ENCODE data around the gene P2RX1.
A peak's percentile ranks its signal among the peaks of the same experiment; 100 is the strongest.

P2RX1 gene

GRCh38 chr17:3959921-3960601 lies 43.8 kb upstream of the P2RX1 start:
- Histone ChIP-seq H3K4me1 (ENCODE audit: control insufficient read depth in 1 of 2, insufficient read depth in 2 of 2, low read length in 2 of 2) (peaks cover 37 to 66% of the 10 kb centered on the region in 2 donors), H3K27ac (ENCODE audit: low read depth, low read length) (peak overlapping the region; percentile 54), H3K27me3 (ENCODE audit: control insufficient read depth in 1 of 2, insufficient read depth in 2 of 2, low read length in 2 of 2) (peaks cover 0 to 5% of the 10 kb centered on the region in 2 donors), H3K9ac (ENCODE audit: low read depth in 1 of 2, low read length in 2 of 2) (peak overlapping the region in 1 of 2 donors; percentile 49), H3K9me3 (ENCODE audit: control insufficient read depth in 1 of 2, low read length in 2 of 2) (no peaks in the 10 kb centered on the region), H3K36me3 (ENCODE audit: control insufficient read depth in 1 of 2, insufficient read depth in 2 of 2, low read length in 2 of 2) (peaks cover 0 to 7% of the 10 kb centered on the region in 2 donors), H3K4me3 (ENCODE audit: low read depth in 1 of 2, low read length in 2 of 2) (peak overlapping the region in 1 of 2 donors; percentile 39)

GRCh38 chr17:3959295-3959899 lies 43.1 kb upstream of the P2RX1 start:
- Histone ChIP-seq H3K9ac (ENCODE audit: low read depth in 1 of 2, low read length in 2 of 2) (peak overlapping the region in 1 of 2 donors; percentile 41), H3K4me3 (ENCODE audit: low read depth in 1 of 2, low read length in 2 of 2) (peak overlapping the region in 1 of 2 donors; percentile 39), H3K27me3 (ENCODE audit: control insufficient read depth in 1 of 2, insufficient read depth in 2 of 2, low read length in 2 of 2) (peaks cover 0 to 5% of the 10 kb centered on the region in 2 donors), H3K4me1 (ENCODE audit: control insufficient read depth in 1 of 2, insufficient read depth in 2 of 2, low read length in 2 of 2) (peaks cover 37 to 66% of the 10 kb centered on the region in 2 donors), H3K36me3 (ENCODE audit: control insufficient read depth in 1 of 2, insufficient read depth in 2 of 2, low read length in 2 of 2) (peaks cover 0 to 7% of the 10 kb centered on the region in 2 donors), H3K27ac (ENCODE audit: low read depth, low read length) (peak overlapping the region; percentile 48), H3K9me3 (ENCODE audit: control insufficient read depth in 1 of 2, low read length in 2 of 2) (no peaks in the 10 kb centered on the region)

GRCh38 chr17:3957735-3958599 lies 41.7 kb upstream of the P2RX1 start:
- H3K4me3 ChIP-seq (ENCODE audit: low read depth in 1 of 2, low read length in 2 of 2) = no peak overlapping the region
- H3K4me1 ChIP-seq (ENCODE audit: control insufficient read depth in 1 of 2, insufficient read depth in 2 of 2, low read length in 2 of 2) = peaks cover 37 to 58% of the 10 kb centered on the region in 2 donors
- H3K9me3 ChIP-seq (ENCODE audit: control insufficient read depth in 1 of 2, low read length in 2 of 2) = no peaks in the 10 kb centered on the region
- peaks cover 0 to under 1% of the 10 kb centered on the region in 2 donors for H3K27me3 ChIP-seq (ENCODE audit: control insufficient read depth in 1 of 2, insufficient read depth in 2 of 2, low read length in 2 of 2)
- no peak overlapping the region for H3K27ac ChIP-seq (ENCODE audit: low read depth, low read length)
- H3K36me3 ChIP-seq (ENCODE audit: control insufficient read depth in 1 of 2, insufficient read depth in 2 of 2, low read length in 2 of 2) = peaks cover 0 to 7% of the 10 kb centered on the region in 2 donors
- H3K9ac ChIP-seq (ENCODE audit: low read depth in 1 of 2, low read length in 2 of 2) = no peak overlapping the region

- H3K9me3 ChIP-seq (ENCODE audit: control insufficient read depth in 1 of 2, low read length in 2 of 2) = no peaks in the 10 kb centered on the region
These were observed 40.7 kb upstream of the P2RX1 start for GRCh38 chr17:3956983-3957382.

GRCh38 chr17:3956327-3956957 lies 40.2 kb upstream of the P2RX1 start:
- Histone ChIP-seq H3K9me3 (ENCODE audit: control insufficient read depth in 1 of 2, low read length in 2 of 2) (no peaks in the 10 kb centered on the region), H3K9ac (ENCODE audit: low read depth in 1 of 2, low read length in 2 of 2) (no peak overlapping the region), H3K27me3 (ENCODE audit: control insufficient read depth in 1 of 2, insufficient read depth in 2 of 2, low read length in 2 of 2) (no peaks in the 10 kb centered on the region), H3K4me3 (ENCODE audit: low read depth in 1 of 2, low read length in 2 of 2) (no peak overlapping the region), H3K36me3 (ENCODE audit: control insufficient read depth in 1 of 2, insufficient read depth in 2 of 2, low read length in 2 of 2) (peaks cover 0 to 7% of the 10 kb centered on the region in 2 donors), H3K27ac (ENCODE audit: low read depth, low read length) (no peak overlapping the region), H3K4me1 (ENCODE audit: control insufficient read depth in 1 of 2, insufficient read depth in 2 of 2, low read length in 2 of 2) (peaks cover 24 to 43% of the 10 kb centered on the region in 2 donors)

More at GRCh38 chr17:3956983-3957382, 40.7 kb upstream of the P2RX1 start:
- H3K4me3 ChIP-seq (ENCODE audit: low read depth in 1 of 2, low read length in 2 of 2) = no peak overlapping the region
- peaks cover 30 to 49% of the 10 kb centered on the region in 2 donors for H3K4me1 ChIP-seq (ENCODE audit: control insufficient read depth in 1 of 2, insufficient read depth in 2 of 2, low read length in 2 of 2)
- peaks cover 0 to 7% of the 10 kb centered on the region in 2 donors for H3K36me3 ChIP-seq (ENCODE audit: control insufficient read depth in 1 of 2, insufficient read depth in 2 of 2, low read length in 2 of 2)
- no peaks in the 10 kb centered on the region for H3K27me3 ChIP-seq (ENCODE audit: control insufficient read depth in 1 of 2, insufficient read depth in 2 of 2, low read length in 2 of 2)
- H3K9ac ChIP-seq (ENCODE audit: low read depth in 1 of 2, low read length in 2 of 2) = no peak overlapping the region
- H3K27ac ChIP-seq (ENCODE audit: low read depth, low read length) = no peak overlapping the region

GRCh38 chr17:3955673-3955988 lies 39.4 kb upstream of the P2RX1 start:
- Histone ChIP-seq H3K27me3 (ENCODE audit: control insufficient read depth in 1 of 2, insufficient read depth in 2 of 2, low read length in 2 of 2) (no peaks in the 10 kb centered on the region), H3K4me1 (ENCODE audit: control insufficient read depth in 1 of 2, insufficient read depth in 2 of 2, low read length in 2 of 2) (peaks cover 16 to 35% of the 10 kb centered on the region in 2 donors), H3K9ac (ENCODE audit: low read depth in 1 of 2, low read length in 2 of 2) (no peak overlapping the region), H3K4me3 (ENCODE audit: low read depth in 1 of 2, low read length in 2 of 2) (no peak overlapping the region), H3K9me3 (ENCODE audit: control insufficient read depth in 1 of 2, low read length in 2 of 2) (no peaks in the 10 kb centered on the region), H3K27ac (ENCODE audit: low read depth, low read length) (no peak overlapping the region), H3K36me3 (ENCODE audit: control insufficient read depth in 1 of 2, insufficient read depth in 2 of 2, low read length in 2 of 2) (peaks cover 0 to 10% of the 10 kb centered on the region in 2 donors)

GRCh38 chr17:3954976-3955672 lies 38.9 kb upstream of the P2RX1 start:
- H3K27ac ChIP-seq (ENCODE audit: low read depth, low read length) = no peak overlapping the region
- peaks cover 0 to 14% of the 10 kb centered on the region in 2 donors for H3K36me3 ChIP-seq (ENCODE audit: control insufficient read depth in 1 of 2, insufficient read depth in 2 of 2, low read length in 2 of 2)
- H3K9me3 ChIP-seq (ENCODE audit: control insufficient read depth in 1 of 2, low read length in 2 of 2) = no peaks in the 10 kb centered on the region
- peaks cover 11 to 30% of the 10 kb centered on the region in 2 donors for H3K4me1 ChIP-seq (ENCODE audit: control insufficient read depth in 1 of 2, insufficient read depth in 2 of 2, low read length in 2 of 2)
- no peak overlapping the region for H3K9ac ChIP-seq (ENCODE audit: low read depth in 1 of 2, low read length in 2 of 2)
- H3K27me3 ChIP-seq (ENCODE audit: control insufficient read depth in 1 of 2, insufficient read depth in 2 of 2, low read length in 2 of 2) = no peaks in the 10 kb centered on the region
- no peak overlapping the region for H3K4me3 ChIP-seq (ENCODE audit: low read depth in 1 of 2, low read length in 2 of 2)

- H3K4me3 ChIP-seq (ENCODE audit: low read depth in 1 of 2, low read length in 2 of 2) = no peak overlapping the region
- no peak overlapping the region for H3K9ac ChIP-seq (ENCODE audit: low read depth in 1 of 2, low read length in 2 of 2)
- no peak overlapping the region for H3K27ac ChIP-seq (ENCODE audit: low read depth, low read length)
- no peaks in the 10 kb centered on the region for H3K9me3 ChIP-seq (ENCODE audit: control insufficient read depth in 1 of 2, low read length in 2 of 2)
- no peaks in the 10 kb centered on the region for H3K27me3 ChIP-seq (ENCODE audit: control insufficient read depth in 1 of 2, insufficient read depth in 2 of 2, low read length in 2 of 2)
- peaks cover 6 to 21% of the 10 kb centered on the region in 2 donors for H3K36me3 ChIP-seq (ENCODE audit: control insufficient read depth in 1 of 2, insufficient read depth in 2 of 2, low read length in 2 of 2)
- peaks cover under 1 to 20% of the 10 kb centered on the region in 2 donors for H3K4me1 ChIP-seq (ENCODE audit: control insufficient read depth in 1 of 2, insufficient read depth in 2 of 2, low read length in 2 of 2)
These were observed 37.8 kb upstream of the P2RX1 start for GRCh38 chr17:3954086-3954485.

GRCh38 chr17:3953542-3953941 lies 37.3 kb upstream of the P2RX1 start:
- H3K9ac ChIP-seq (ENCODE audit: low read depth in 1 of 2, low read length in 2 of 2) = no peak overlapping the region
- peaks cover 6 to 23% of the 10 kb centered on the region in 2 donors for H3K36me3 ChIP-seq (ENCODE audit: control insufficient read depth in 1 of 2, insufficient read depth in 2 of 2, low read length in 2 of 2)
- peaks cover 0 to 20% of the 10 kb centered on the region in 2 donors for H3K4me1 ChIP-seq (ENCODE audit: control insufficient read depth in 1 of 2, insufficient read depth in 2 of 2, low read length in 2 of 2)
- H3K27me3 ChIP-seq (ENCODE audit: control insufficient read depth in 1 of 2, insufficient read depth in 2 of 2, low read length in 2 of 2) = no peaks in the 10 kb centered on the region
- H3K4me3 ChIP-seq (ENCODE audit: low read depth in 1 of 2, low read length in 2 of 2) = no peak overlapping the region
- no peak overlapping the region for H3K27ac ChIP-seq (ENCODE audit: low read depth, low read length)
- H3K9me3 ChIP-seq (ENCODE audit: control insufficient read depth in 1 of 2, low read length in 2 of 2) = no peaks in the 10 kb centered on the region
